Measurements from ENCODE around the gene ZNF337.
"Not testable (repeated sequence)": the region's sequence is repeated elsewhere in the genome, so short reads cannot be mapped to it uniquely, and the experiment has no call there.

Gene ZNF337

GRCh38 chr20:25632940-25633790 lies 63.5 kb downstream of the ZNF337 start:
- DNase-seq (ENCODE audit: low read depth), result no peak
- H3K4me3 ChIP-seq (ENCODE audit: low read depth, low read length), result no peak overlapping the region

- DNase-seq (ENCODE audit: low read depth); H3K4me3 ChIP-seq (ENCODE audit: low read depth, low read length): not testable (repeated sequence)
Measured at GRCh38 chr20:25630615-25631014, 66.0 kb downstream of the ZNF337 start.

GRCh38 chr20:25629816-25630499 lies 66.7 kb downstream of the ZNF337 start:
- DNase-seq (ENCODE audit: low read depth), result no peak
- no peak overlapping the region for H3K4me3 ChIP-seq (ENCODE audit: low read depth, low read length)

- no peak for DNase-seq (ENCODE audit: low read depth)
- no peak overlapping the region for H3K4me3 ChIP-seq (ENCODE audit: low read depth, low read length)
Measured at GRCh38 chr20:25626779-25627178, 69.9 kb downstream of the ZNF337 start.

- DNase-seq (ENCODE audit: low read depth), result no peak
- H3K4me3 ChIP-seq (ENCODE audit: low read depth, low read length), result peak overlapping the region; percentile 96
Measured at GRCh38 chr20:25624500-25624939, 72.1 kb downstream of the ZNF337 start.
